GM19239 (cell line): ENCODE measurements around the gene FNDC3A.

Experiments used
- DNase-seq: peaks from one replicate; pipeline ENCODE4 v3.0.0; 2011; ENCODE audit warnings: low spot score; ENCODE audit not compliant: insufficient read length
- FAIRE-seq: peaks from 2 replicates; lab custom pipeline; 2011; peaks lifted over from hg19 to GRCh38; lab: Jason Lieb, UNC

Gene FNDC3A

GRCh38 chr13:48975856-48976575 lies at the start of gene FNDC3A:
FNDC3A (plus strand) TSS chr13:48975912; CDS start chr13:49006191, 30,279 bp downstream.
- DNase-seq (peak; percentile 66), FAIRE-seq (no peak)

- FAIRE-seq: no peak
- DNase-seq: no peak
Measured at GRCh38 chr13:48928757-48929430, 46.8 kb upstream of the FNDC3A start.

GRCh38 chr13:48930918-48931317 lies 44.8 kb upstream of the FNDC3A start:
- DNase-seq (no peak), FAIRE-seq (no peak)

GRCh38 chr13:48938308-48938943 lies 37.3 kb upstream of the FNDC3A start:
- FAIRE-seq (no peak), DNase-seq (no peak)

- FAIRE-seq: no peak
Measured at GRCh38 chr13:48939728-48940127, 36.0 kb upstream of the FNDC3A start.

GRCh38 chr13:48942131-48942530 lies 33.6 kb upstream of the FNDC3A start:
- DNase-seq: no peak
- no peak for FAIRE-seq

More at GRCh38 chr13:48939728-48940127, 36.0 kb upstream of the FNDC3A start:
- DNase-seq: no peak

GRCh38 chr13:48944221-48944620 lies 31.5 kb upstream of the FNDC3A start:
- DNase-seq: no peak
- FAIRE-seq: no peak

- no peak for FAIRE-seq
- no peak for DNase-seq
Measured at GRCh38 chr13:48945626-48946025, 30.1 kb upstream of the FNDC3A start.

- DNase-seq (no peak), FAIRE-seq (no peak)
Measured at GRCh38 chr13:48946163-48946562, 29.5 kb upstream of the FNDC3A start.

- DNase-seq: no peak
- FAIRE-seq: no peak
Measured at GRCh38 chr13:48949566-48950500, 25.9 kb upstream of the FNDC3A start.

GRCh38 chr13:48950501-48950875 lies 25.2 kb upstream of the FNDC3A start:
- FAIRE-seq: no peak

GRCh38 chr13:48954081-48954480 lies 21.6 kb upstream of the FNDC3A start:
- no peak for FAIRE-seq
- DNase-seq: no peak

More at GRCh38 chr13:48950501-48950875, 25.2 kb upstream of the FNDC3A start:
- no peak for DNase-seq

GRCh38 chr13:48955536-48955935 lies 20.2 kb upstream of the FNDC3A start:
- FAIRE-seq: no peak

GRCh38 chr13:48961379-48961778 lies 14.3 kb upstream of the FNDC3A start:
- FAIRE-seq (no peak), DNase-seq (no peak)

More at GRCh38 chr13:48955536-48955935, 20.2 kb upstream of the FNDC3A start:
- DNase-seq: no peak

GRCh38 chr13:48962281-48962680 lies 13.4 kb upstream of the FNDC3A start:
- no peak for FAIRE-seq
- DNase-seq: no peak

GRCh38 chr13:48965736-48966135 lies 10.0 kb upstream of the FNDC3A start:
- FAIRE-seq: no peak
- no peak for DNase-seq

- no peak for FAIRE-seq
- no peak for DNase-seq
Measured at GRCh38 chr13:48969685-48970084, 6.0 kb upstream of the FNDC3A start.

GRCh38 chr13:48973845-48974431 lies 1.8 kb upstream of the FNDC3A start:
- DNase-seq: no peak
- FAIRE-seq: no peak

- DNase-seq (no peak), FAIRE-seq (peak; percentile 92)
Measured at GRCh38 chr13:48975101-48975855, 434 bp upstream of the FNDC3A start.
